ENCODE measurements around the gene ABCC4.
"Not testable (repeated sequence)": the region's sequence is repeated elsewhere in the genome, so short reads cannot be mapped to it uniquely, and the experiment has no call there.

ABCC4 gene

GRCh38 chr13:95197548-95197947, 103.7 kb downstream of the ABCC4 start:
- no peak for DNase-seq (ENCODE audit: low read depth)
- no peak overlapping the region for H3K4me3 ChIP-seq (ENCODE audit: low read depth, low read length)
- in situ Hi-C loops (cut with HindIII; ENCODE audit: low sequenced_read_pairs) = no loop called here
- TF ChIP-seq CTCF (IDR thresholded peaks at IDR 0.05; ENCODE audit: low read depth, low read length, missing control alignments) = no peak

- TF ChIP-seq CTCF (IDR thresholded peaks at IDR 0.05; ENCODE audit: low read depth, low read length, missing control alignments) = no peak
- H3K4me3 ChIP-seq (ENCODE audit: low read depth, low read length) = no peak overlapping the region
- in situ Hi-C loops (cut with HindIII; ENCODE audit: low sequenced_read_pairs) = no loop called here
- DNase-seq (ENCODE audit: low read depth) = no peak
Observed at GRCh38 chr13:95195146-95195545, 106.1 kb downstream of the ABCC4 start.

- H3K4me3 ChIP-seq (ENCODE audit: low read depth, low read length) = no peak overlapping the region
- no peak for TF ChIP-seq CTCF (IDR thresholded peaks at IDR 0.05; ENCODE audit: low read depth, low read length, missing control alignments)
- in situ Hi-C loops (cut with HindIII; ENCODE audit: low sequenced_read_pairs) = no loop called here
- DNase-seq (ENCODE audit: low read depth) = no peak
Observed at GRCh38 chr13:95193509-95194230, 107.6 kb downstream of the ABCC4 start.

GRCh38 chr13:95192998-95193397, 108.3 kb downstream of the ABCC4 start:
- TF ChIP-seq CTCF (IDR thresholded peaks at IDR 0.05; ENCODE audit: low read depth, low read length, missing control alignments) = no peak
- in situ Hi-C loops (cut with HindIII; ENCODE audit: low sequenced_read_pairs) = no loop called here
- no peak for DNase-seq (ENCODE audit: low read depth)
- H3K4me3 ChIP-seq (ENCODE audit: low read depth, low read length) = no peak overlapping the region

GRCh38 chr13:95192564-95192945, 108.7 kb downstream of the ABCC4 start:
- in situ Hi-C loops (cut with HindIII; ENCODE audit: low sequenced_read_pairs); DNase-seq (ENCODE audit: low read depth); H3K4me3 ChIP-seq (ENCODE audit: low read depth, low read length): not testable (repeated sequence)

- in situ Hi-C loops (cut with HindIII; ENCODE audit: low sequenced_read_pairs) = no loop called here
- DNase-seq (ENCODE audit: low read depth) = peak; percentile 49
Observed at GRCh38 chr13:95191821-95192563, 109.3 kb downstream of the ABCC4 start.

More at GRCh38 chr13:95191821-95192563, 109.3 kb downstream of the ABCC4 start:
- peak; percentile 95 for TF ChIP-seq CTCF (IDR thresholded peaks at IDR 0.05; ENCODE audit: low read depth, low read length, missing control alignments)
- no peak overlapping the region for H3K4me3 ChIP-seq (ENCODE audit: low read depth, low read length)
